ENCODE measurements around the gene KMT2A.

The KMT2A gene

GRCh38 chr11:118528511-118528910, 92.2 kb downstream of the KMT2A start:
- no peak for DNase-seq
- Mint-ChIP-seq H3K4me1 (peaks cover 27% of the 10 kb centered on the region), H3K27me3 (no peaks in the 10 kb centered on the region), H3K4me3 (no peak overlapping the region), H3K9me3 (no peaks in the 10 kb centered on the region), H3K27ac (no peak overlapping the region), H3K36me3 (peaks cover 19% of the 10 kb centered on the region)
- CTCF ChIA-PET: no interaction called here

GRCh38 chr11:118529584-118530175, 93.4 kb downstream of the KMT2A start:
- peak overlapping the region; percentile 92 for H3K4me3 Mint-ChIP-seq
- H3K9me3 Mint-ChIP-seq: no peaks in the 10 kb centered on the region
- H3K27me3 Mint-ChIP-seq: no peaks in the 10 kb centered on the region
- peaks cover 27% of the 10 kb centered on the region for H3K4me1 Mint-ChIP-seq
- CTCF ChIA-PET: no interaction called here
- peak overlapping the region; percentile 75 for H3K27ac Mint-ChIP-seq
- DNase-seq: no peak
- H3K36me3 Mint-ChIP-seq: peaks cover 14% of the 10 kb centered on the region

- no peak for DNase-seq
- Mint-ChIP-seq H3K4me3 (peak overlapping the region; percentile 92), H3K4me1 (peaks cover 27% of the 10 kb centered on the region), H3K27ac (peak overlapping the region; percentile 75), H3K9me3 (no peaks in the 10 kb centered on the region), H3K36me3 (peaks cover 9% of the 10 kb centered on the region), H3K27me3 (no peaks in the 10 kb centered on the region)
- CTCF ChIA-PET: no interaction called here
These were observed 93.9 kb downstream of the KMT2A start for GRCh38 chr11:118530180-118530682.

- peaks cover 27% of the 10 kb centered on the region for H3K4me1 Mint-ChIP-seq
- peak within 1 kb of the TSS; percentile 87 for H3K27ac Mint-ChIP-seq
- CTCF ChIA-PET: no interaction called here
- DNase-seq: peak; percentile 84
- peaks cover 8% of the 10 kb centered on the region for H3K36me3 Mint-ChIP-seq
- H3K9me3 Mint-ChIP-seq: no peaks in the 10 kb centered on the region
- peak within 1 kb of the TSS; percentile 92 for H3K4me3 Mint-ChIP-seq
- no peaks in the 10 kb centered on the region for H3K27me3 Mint-ChIP-seq
These were observed 94.6 kb downstream of the KMT2A start, which contains the start of gene TMEM25 for GRCh38 chr11:118530683-118531596. TMEM25 (plus strand) TSS chr11:118531192; CDS start chr11:118531802, 610 bp downstream.

GRCh38 chr11:118531597-118532084, 95.3 kb downstream of the KMT2A start:
- peaks cover 27% of the 10 kb centered on the region for H3K4me1 Mint-ChIP-seq
- peak overlapping the region; percentile 87 for H3K27ac Mint-ChIP-seq

GRCh38 chr11:118532091-118532490, 95.8 kb downstream of the KMT2A start:
- Mint-ChIP-seq H3K36me3 (peaks cover 8% of the 10 kb centered on the region), H3K9me3 (no peaks in the 10 kb centered on the region), H3K27ac (peak overlapping the region; percentile 19), H3K4me3 (peak overlapping the region; percentile 92), H3K4me1 (peaks cover 23% of the 10 kb centered on the region), H3K27me3 (no peaks in the 10 kb centered on the region)
- CTCF ChIA-PET: no interaction called here
- no peak for DNase-seq

More at GRCh38 chr11:118531597-118532084, 95.3 kb downstream of the KMT2A start:
- no peaks in the 10 kb centered on the region for H3K9me3 Mint-ChIP-seq
- H3K27me3 Mint-ChIP-seq: no peaks in the 10 kb centered on the region
- peak overlapping the region; percentile 92 for H3K4me3 Mint-ChIP-seq
- CTCF ChIA-PET: no interaction called here
- DNase-seq: no peak
- peaks cover 8% of the 10 kb centered on the region for H3K36me3 Mint-ChIP-seq

GRCh38 chr11:118532852-118533768, 96.8 kb downstream of the KMT2A start:
- Mint-ChIP-seq H3K4me1 (peaks cover 23% of the 10 kb centered on the region), H3K36me3 (peaks cover 3% of the 10 kb centered on the region), H3K27me3 (no peaks in the 10 kb centered on the region)

GRCh38 chr11:118533769-118534729, 97.8 kb downstream of the KMT2A start:
- H3K27ac Mint-ChIP-seq: peak overlapping the region; percentile 62

More at GRCh38 chr11:118532852-118533768, 96.8 kb downstream of the KMT2A start:
- Mint-ChIP-seq H3K9me3 (no peaks in the 10 kb centered on the region), H3K4me3 (peak overlapping the region; percentile 92), H3K27ac (no peak overlapping the region)
- CTCF ChIA-PET: no interaction called here
- DNase-seq: no peak

GRCh38 chr11:118535261-118535660, 99.0 kb downstream of the KMT2A start:
- CTCF ChIA-PET: no interaction called here

More at GRCh38 chr11:118533769-118534729, 97.8 kb downstream of the KMT2A start:
- Mint-ChIP-seq H3K9me3 (no peaks in the 10 kb centered on the region), H3K4me1 (peaks cover 20% of the 10 kb centered on the region), H3K36me3 (peaks cover 4% of the 10 kb centered on the region), H3K4me3 (no peak overlapping the region), H3K27me3 (no peaks in the 10 kb centered on the region)
- no peak for DNase-seq
- CTCF ChIA-PET: no interaction called here

GRCh38 chr11:118536726-118537125, 100.4 kb downstream of the KMT2A start:
- Mint-ChIP-seq H3K36me3 (peaks cover 2% of the 10 kb centered on the region), H3K4me3 (no peak overlapping the region), H3K4me1 (peaks cover 2% of the 10 kb centered on the region), H3K27me3 (no peaks in the 10 kb centered on the region), H3K27ac (no peak overlapping the region), H3K9me3 (no peaks in the 10 kb centered on the region)
- DNase-seq: no peak
- CTCF ChIA-PET: interaction anchor here (0.6 kb wide), 1 partner anchor 138 kb away, joined by 3 read pairs; no protein-coding TSS in a partner anchor

More at GRCh38 chr11:118535261-118535660, 99.0 kb downstream of the KMT2A start:
- Mint-ChIP-seq H3K27ac (no peak overlapping the region), H3K27me3 (no peaks in the 10 kb centered on the region), H3K36me3 (peaks cover 2% of the 10 kb centered on the region), H3K9me3 (no peaks in the 10 kb centered on the region), H3K4me1 (peaks cover 8% of the 10 kb centered on the region), H3K4me3 (no peak overlapping the region)
- DNase-seq: no peak

- CTCF ChIA-PET: no interaction called here
- no peak overlapping the region for H3K27ac Mint-ChIP-seq
- DNase-seq: no peak
- no peaks in the 10 kb centered on the region for H3K9me3 Mint-ChIP-seq
- no peaks in the 10 kb centered on the region for H3K4me1 Mint-ChIP-seq
- H3K4me3 Mint-ChIP-seq: no peak overlapping the region
- H3K27me3 Mint-ChIP-seq: no peaks in the 10 kb centered on the region
- peaks cover 2% of the 10 kb centered on the region for H3K36me3 Mint-ChIP-seq
These were observed 101.2 kb downstream of the KMT2A start for GRCh38 chr11:118537409-118537980.

GRCh38 chr11:118544010-118544646, 107.8 kb downstream of the KMT2A start:
- DNase-seq: no peak
- H3K4me1 Mint-ChIP-seq: no peaks in the 10 kb centered on the region
- no peaks in the 10 kb centered on the region for H3K27me3 Mint-ChIP-seq
- H3K9me3 Mint-ChIP-seq: no peaks in the 10 kb centered on the region
- no peaks in the 10 kb centered on the region for H3K36me3 Mint-ChIP-seq
- no peak overlapping the region for H3K27ac Mint-ChIP-seq
- no peak overlapping the region for H3K4me3 Mint-ChIP-seq
- CTCF ChIA-PET: no interaction called here

Measured in activated naive CD4-positive, alpha-beta T cell treated with anti-CD3 and anti-CD28 coated beads, Interleukin-2, amount 10 ng/mL, durations not matched to agents 7 days and 5 days (primary cell).